Thymus (tissue), 11 donors: ENCODE results near the gene RAB6B. TPM values are rescaled to one million over a fixed set of nuclear protein-coding genes. Genes with fewer than 3 reads are reported as not detected.

ENCODE experiments used
- DNase-seq, 9 donors: peaks; one replicate each; pipeline ENCODE4 v3.0.0-alpha.2; 2013; ENCODE audit warnings: low spot score in 9 of 9, low read depth in 6 of 9, missing footprints in 1 of 9
- H3K27ac ChIP-seq, 2 donors: one replicate each; pipeline ENCODE4 v1.5.1; 2013; ENCODE audit warnings: control low read depth in 1 of 2, low read depth in 1 of 2, low read length in 1 of 2, mild to moderate bottlenecking in 1 of 2, moderate library complexity in 1 of 2
- H3K27me3 ChIP-seq, 2 donors: one replicate each; pipeline ENCODE4 v1.5.1; 2013; ENCODE audit warnings: low read length in 1 of 2; ENCODE audit not compliant: control insufficient read depth in 2 of 2, insufficient read depth in 1 of 2
- H3K36me3 ChIP-seq, 2 donors: one replicate each; pipeline ENCODE4 v1.5.1; 2013; ENCODE audit warnings: low read length in 1 of 2, mild to moderate bottlenecking in 1 of 2, moderate library complexity in 1 of 2; ENCODE audit not compliant: control insufficient read depth in 2 of 2, insufficient read depth in 2 of 2
- H3K4me1 ChIP-seq, 2 donors: one replicate each; pipeline ENCODE4 v1.5.1; 2013; ENCODE audit warnings: low read length in 2 of 2; ENCODE audit not compliant: control insufficient read depth in 2 of 2, insufficient read depth in 2 of 2
- H3K4me3 ChIP-seq, 2 donors: one replicate each; pipeline ENCODE4 v1.5.1; 2013; ENCODE audit warnings: low read length in 2 of 2, control low read depth in 1 of 2, mild to moderate bottlenecking in 1 of 2
- H3K9me3 ChIP-seq, 2 donors: one replicate each; pipeline ENCODE4 v1.5.1; 2013; ENCODE audit warnings: low read length in 1 of 2, mild to moderate bottlenecking in 1 of 2; ENCODE audit not compliant: control insufficient read depth in 2 of 2, insufficient read depth in 1 of 2
- WGBS: extraction: QIAGEN DNeasy Blood & Tissue Kit; methylation state at CpG from one replicate; pipeline ENCODE4 v1.1.7; 2013; 5-methylcytosine and 5-hydroxymethylcytosine counted together
- polyA plus RNA-seq: library from polyadenylated mRNA; stranded (reverse); fragments of 200-250 nt; gene quantifications from one replicate; pipeline ENCODE4 v1.2.3, GENCODE V29; 2013
- total RNA-seq: library from RNA; stranded (reverse); fragments of 120-200 nt; gene quantifications from one replicate; pipeline ENCODE4 v1.2.4, GENCODE V29; 2013
- donor health status: healthy.

The RAB6B gene
- total and polyA plus RNA-seq, 2 donors: 0.24 to 2.1 TPM

GRCh38 chr3:133854264-133855001, 41.2 kb downstream of the RAB6B start:
- H3K36me3 ChIP-seq: no peaks in the 10 kb centered on the region
- 96% methylated on average over 5 of the region's 5 CpGs for WGBS
- H3K4me3 ChIP-seq: no peak overlapping the region
- H3K27me3 ChIP-seq: no peaks in the 10 kb centered on the region
- H3K27ac ChIP-seq: no peak overlapping the region
- peaks cover 0 to 4% of the 10 kb centered on the region in 2 donors for H3K9me3 ChIP-seq
- no peak for DNase-seq
- peaks cover 0 to 10% of the 10 kb centered on the region in 2 donors for H3K4me1 ChIP-seq

- Histone ChIP-seq H3K9me3 (peaks cover 0 to 4% of the 10 kb centered on the region in 2 donors), H3K36me3 (no peaks in the 10 kb centered on the region), H3K4me1 (peaks cover 0 to 10% of the 10 kb centered on the region in 2 donors), H3K27ac (no peak overlapping the region), H3K27me3 (no peaks in the 10 kb centered on the region), H3K4me3 (no peak overlapping the region)
- WGBS: 95% methylated on average over 2 of the region's 2 CpGs
- DNase-seq: no peak
Observed at GRCh38 chr3:133853925-133854227, 41.8 kb downstream of the RAB6B start.

GRCh38 chr3:133853063-133853924, 42.4 kb downstream of the RAB6B start:
- Histone ChIP-seq H3K4me3 (no peak overlapping the region), H3K27me3 (no peaks in the 10 kb centered on the region), H3K4me1 (peaks cover 0 to 10% of the 10 kb centered on the region in 2 donors), H3K36me3 (no peaks in the 10 kb centered on the region), H3K9me3 (peaks cover 0 to 4% of the 10 kb centered on the region in 2 donors), H3K27ac (no peak overlapping the region)
- no peak for DNase-seq
- 95% methylated on average over 5 of the region's 5 CpGs for WGBS

GRCh38 chr3:133851931-133852330, 43.8 kb downstream of the RAB6B start:
- no peak overlapping the region for H3K27ac ChIP-seq
- no peak overlapping the region for H3K4me3 ChIP-seq
- H3K4me1 ChIP-seq: no peaks in the 10 kb centered on the region
- WGBS: 95% methylated on average over 8 of the region's 8 CpGs
- DNase-seq: no peak
- H3K36me3 ChIP-seq: no peaks in the 10 kb centered on the region
- H3K9me3 ChIP-seq: no peaks in the 10 kb centered on the region
- H3K27me3 ChIP-seq: no peaks in the 10 kb centered on the region

- H3K4me3 ChIP-seq: no peak overlapping the region
- no peak overlapping the region for H3K27ac ChIP-seq
- WGBS: 90% methylated on average over 5 of the region's 5 CpGs
- H3K4me1 ChIP-seq: no peaks in the 10 kb centered on the region
- H3K36me3 ChIP-seq: no peaks in the 10 kb centered on the region
- H3K27me3 ChIP-seq: no peaks in the 10 kb centered on the region
- DNase-seq: no peak
- no peaks in the 10 kb centered on the region for H3K9me3 ChIP-seq
Observed at GRCh38 chr3:133851266-133851906, 44.3 kb downstream of the RAB6B start.

- 95% methylated on average over 1 of the region's 1 CpG for WGBS
Observed at GRCh38 chr3:133850034-133850433, 45.6 kb downstream of the RAB6B start.

GRCh38 chr3:133849346-133849745, 46.3 kb downstream of the RAB6B start:
- Histone ChIP-seq H3K36me3 (no peaks in the 10 kb centered on the region), H3K27ac (no peak overlapping the region), H3K9me3 (no peaks in the 10 kb centered on the region), H3K27me3 (no peaks in the 10 kb centered on the region), H3K4me3 (no peak overlapping the region), H3K4me1 (no peaks in the 10 kb centered on the region)
- DNase-seq: no peak

More at GRCh38 chr3:133850034-133850433, 45.6 kb downstream of the RAB6B start:
- no peaks in the 10 kb centered on the region for H3K27me3 ChIP-seq
- H3K27ac ChIP-seq: no peak overlapping the region
- no peaks in the 10 kb centered on the region for H3K36me3 ChIP-seq
- no peak for DNase-seq
- no peaks in the 10 kb centered on the region for H3K4me1 ChIP-seq
- H3K9me3 ChIP-seq: no peaks in the 10 kb centered on the region
- no peak overlapping the region for H3K4me3 ChIP-seq

GRCh38 chr3:133845127-133845526, 50.6 kb downstream of the RAB6B start:
- WGBS: 96% methylated on average over 4 of the region's 4 CpGs
- no peaks in the 10 kb centered on the region for H3K27me3 ChIP-seq
- no peak overlapping the region for H3K27ac ChIP-seq
- H3K9me3 ChIP-seq: no peaks in the 10 kb centered on the region
- H3K4me1 ChIP-seq: no peaks in the 10 kb centered on the region
- H3K36me3 ChIP-seq: no peaks in the 10 kb centered on the region
- no peak for DNase-seq
- no peak overlapping the region for H3K4me3 ChIP-seq

- Histone ChIP-seq H3K27ac (no peak overlapping the region), H3K4me3 (no peak overlapping the region), H3K4me1 (no peaks in the 10 kb centered on the region), H3K9me3 (no peaks in the 10 kb centered on the region), H3K27me3 (no peaks in the 10 kb centered on the region), H3K36me3 (no peaks in the 10 kb centered on the region)
- 95% methylated on average over 7 of the region's 7 CpGs for WGBS
- no peak for DNase-seq
Observed at GRCh38 chr3:133843634-133844033, 52.0 kb downstream of the RAB6B start.
